Measurements from ENCODE around the gene WWOX. TPM values are rescaled to one million over a fixed set of nuclear protein-coding genes. Genes with fewer than 3 reads are reported as not detected.

The WWOX gene
- total and polyA plus RNA-seq, 7 donors: 7.1 to 46.8 (median 16.1) TPM

DNA sequence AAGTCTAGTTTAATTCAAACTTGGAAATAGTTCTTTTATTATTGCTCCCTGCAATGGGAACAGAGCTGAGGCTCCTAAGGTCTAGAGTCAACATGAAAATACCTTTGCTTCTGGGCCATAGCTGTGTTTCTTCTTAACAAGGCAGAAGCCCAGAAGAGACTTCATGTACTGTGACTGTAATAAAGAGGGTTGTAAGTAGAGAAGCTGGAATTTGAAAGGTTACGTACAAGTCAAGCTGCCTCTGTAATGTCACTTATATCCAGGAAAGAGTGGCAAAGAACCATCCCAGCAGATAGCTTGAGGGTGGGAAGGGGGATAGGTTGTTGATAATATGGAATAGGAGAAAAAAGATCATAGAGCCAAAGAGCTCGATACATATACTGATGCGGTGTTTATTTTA lies 248.6 kb downstream of the WWOX start:
- H3K36me3 ChIP-seq: no peaks in the 10 kb centered on the region
- WGBS, 2 donors: 94 to 97% methylated on average over 3 of the region's 3 CpGs
- H3K27me3 ChIP-seq: no peaks in the 10 kb centered on the region
- TF ChIP-seq POLR2AphosphoS5 (IDR thresholded peaks at IDR 0.05) (no peak), POLR2A (IDR thresholded peaks at IDR 0.05) (no peak), EP300 (IDR thresholded peaks at IDR 0.05) (no peak)
- TF ChIP-seq, protein P1, sequence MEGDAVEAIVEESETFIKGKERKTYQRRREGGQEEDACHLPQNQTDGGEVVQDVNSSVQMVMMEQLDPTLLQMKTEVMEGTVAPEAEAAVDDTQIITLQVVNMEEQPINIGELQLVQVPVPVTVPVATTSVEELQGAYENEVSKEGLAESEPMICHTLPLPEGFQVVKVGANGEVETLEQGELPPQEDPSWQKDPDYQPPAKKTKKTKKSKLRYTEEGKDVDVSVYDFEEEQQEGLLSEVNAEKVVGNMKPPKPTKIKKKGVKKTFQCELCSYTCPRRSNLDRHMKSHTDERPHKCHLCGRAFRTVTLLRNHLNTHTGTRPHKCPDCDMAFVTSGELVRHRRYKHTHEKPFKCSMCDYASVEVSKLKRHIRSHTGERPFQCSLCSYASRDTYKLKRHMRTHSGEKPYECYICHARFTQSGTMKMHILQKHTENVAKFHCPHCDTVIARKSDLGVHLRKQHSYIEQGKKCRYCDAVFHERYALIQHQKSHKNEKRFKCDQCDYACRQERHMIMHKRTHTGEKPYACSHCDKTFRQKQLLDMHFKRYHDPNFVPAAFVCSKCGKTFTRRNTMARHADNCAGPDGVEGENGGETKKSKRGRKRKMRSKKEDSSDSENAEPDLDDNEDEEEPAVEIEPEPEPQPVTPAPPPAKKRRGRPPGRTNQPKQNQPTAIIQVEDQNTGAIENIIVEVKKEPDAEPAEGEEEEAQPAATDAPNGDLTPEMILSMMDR (IDR thresholded peaks at IDR 0.05): no peak
- H3K9me3 ChIP-seq: peaks cover 0 to 1% (median 0%) of the 10 kb centered on the region in 4 donors
- no peak overlapping the region for H3K27ac ChIP-seq
- no peaks in the 10 kb centered on the region for H3K4me1 ChIP-seq
- H3K4me3 ChIP-seq: no peak overlapping the region
- intact Hi-C loops (cut with DNase I): no loop called here
- no peak for DNase-seq

DNA sequence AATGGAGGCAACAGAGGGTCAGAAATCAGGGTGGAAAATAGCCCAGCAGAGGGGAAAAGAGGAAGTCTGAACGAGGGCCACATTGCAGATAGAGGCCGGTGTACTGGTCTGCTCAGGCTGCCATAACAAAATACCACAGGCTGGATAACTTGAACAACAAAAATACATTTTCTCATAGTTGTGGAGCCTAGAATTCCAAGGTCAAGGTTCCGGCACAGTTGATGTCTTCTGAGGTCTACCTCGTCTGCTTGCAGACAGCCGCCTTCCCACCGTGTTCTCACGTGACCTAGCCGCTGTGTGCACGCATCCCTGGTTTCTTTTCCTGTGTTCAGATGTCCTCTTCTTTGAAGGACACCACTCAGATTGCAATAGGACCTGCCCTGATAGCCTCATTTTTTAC lies 249.4 kb downstream of the WWOX start:
- intact Hi-C loops (cut with DNase I): no loop called here
- DNase-seq: no peak
- no peaks in the 10 kb centered on the region for H3K36me3 ChIP-seq
- no peak overlapping the region for H3K27ac ChIP-seq
- no peaks in the 10 kb centered on the region for H3K27me3 ChIP-seq
- no peaks in the 10 kb centered on the region for H3K4me1 ChIP-seq
- TF ChIP-seq POLR2A (IDR thresholded peaks at IDR 0.05) (no peak), EP300 (IDR thresholded peaks at IDR 0.05) (no peak), POLR2AphosphoS5 (IDR thresholded peaks at IDR 0.05) (no peak)
- TF ChIP-seq, protein P1 (IDR thresholded peaks at IDR 0.05): no peak
- WGBS, 2 donors: 93 to 97% methylated on average over 9 of the region's 9 CpGs
- no peak overlapping the region for H3K4me3 ChIP-seq
- peaks cover 0 to 1% (median 0%) of the 10 kb centered on the region in 4 donors for H3K9me3 ChIP-seq

DNA sequence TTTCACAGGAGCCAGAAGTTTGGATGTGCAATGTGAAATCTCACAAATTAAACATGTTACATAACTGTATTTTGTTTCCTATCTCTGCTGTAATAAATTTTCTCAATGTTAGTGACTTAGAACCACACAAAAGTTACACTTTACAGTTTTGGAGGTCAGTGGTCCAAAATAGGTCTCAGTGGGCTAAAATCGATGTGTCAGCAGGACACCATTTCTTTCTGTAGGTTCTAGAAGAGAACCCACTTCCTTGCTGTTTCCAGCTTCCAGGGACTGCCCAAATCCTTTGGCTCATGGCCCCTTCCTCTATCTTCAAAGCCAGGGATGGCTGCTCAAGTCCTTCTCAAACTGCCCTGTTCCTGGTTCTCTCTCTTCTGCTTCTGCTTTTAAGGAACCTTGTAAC lies 252.7 kb downstream of the WWOX start:
- WGBS, 2 donors: 93 to 95% methylated on average over 1 of the region's 1 CpG
- H3K36me3 ChIP-seq: no peaks in the 10 kb centered on the region
- TF ChIP-seq POLR2A (IDR thresholded peaks at IDR 0.05): no peak
- TF ChIP-seq EP300 (IDR thresholded peaks at IDR 0.05): no peak
- TF ChIP-seq, protein P1 (IDR thresholded peaks at IDR 0.05): no peak
- no peak for TF ChIP-seq POLR2AphosphoS5 (IDR thresholded peaks at IDR 0.05)
- H3K4me1 ChIP-seq: no peaks in the 10 kb centered on the region
- H3K9me3 ChIP-seq: peaks cover 0 to 1% (median 0%) of the 10 kb centered on the region in 4 donors
- no peaks in the 10 kb centered on the region for H3K27me3 ChIP-seq
- no peak overlapping the region for H3K4me3 ChIP-seq
- no peak overlapping the region for H3K27ac ChIP-seq
- intact Hi-C loops (cut with DNase I): no loop called here
- no peak for DNase-seq

DNA sequence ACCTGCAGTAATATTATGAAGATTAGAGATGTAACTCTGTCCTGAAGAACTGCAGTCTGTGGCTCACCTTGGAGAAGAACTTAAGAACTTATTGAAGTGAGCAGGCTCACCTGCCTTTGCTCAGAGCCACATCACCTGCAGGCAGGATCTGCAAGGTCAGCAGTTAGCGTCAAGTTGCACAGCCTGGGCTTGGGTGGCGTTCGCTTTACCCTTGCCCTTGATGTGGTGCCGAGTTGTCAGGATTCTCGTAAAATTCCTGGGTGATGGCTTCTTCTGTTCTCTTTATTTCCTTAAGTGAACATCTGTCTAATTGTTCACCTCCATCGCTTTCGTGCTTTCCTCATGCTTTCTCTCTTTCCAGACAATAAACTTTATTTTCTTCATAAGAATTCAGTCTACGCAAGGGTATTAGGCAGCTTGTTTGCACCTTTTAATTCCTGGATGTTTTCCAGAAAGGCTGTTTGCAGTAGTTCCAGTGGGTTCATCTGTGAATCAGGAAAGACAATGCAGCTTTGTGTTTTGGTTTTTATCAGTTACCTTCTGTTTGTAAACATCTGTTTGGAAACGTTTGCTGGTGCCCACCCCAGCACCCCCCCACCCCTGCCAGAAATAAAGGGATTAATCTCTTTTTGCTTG lies 254.3 kb downstream of the WWOX start:
- intact Hi-C loops (cut with DNase I): no loop called here
- no peak for DNase-seq
- Histone ChIP-seq H3K4me1 (no peaks in the 10 kb centered on the region), H3K27ac (no peak overlapping the region), H3K4me3 (no peak overlapping the region), H3K36me3 (no peaks in the 10 kb centered on the region), H3K27me3 (no peaks in the 10 kb centered on the region), H3K9me3 (peaks cover 0 to 1% (median 0%) of the 10 kb centered on the region in 4 donors)
- TF ChIP-seq POLR2A (IDR thresholded peaks at IDR 0.05): no peak
- no peak for TF ChIP-seq EP300 (IDR thresholded peaks at IDR 0.05)
- TF ChIP-seq POLR2AphosphoS5 (IDR thresholded peaks at IDR 0.05): no peak
- TF ChIP-seq, protein P1 (IDR thresholded peaks at IDR 0.05): no peak
- WGBS, 2 donors: 21 to 61% methylated on average over 9 of the region's 9 CpGs
